ENCODE results near the gene NRL. TPM values are rescaled to one million over a fixed set of nuclear protein-coding genes. Genes with fewer than 3 reads are reported as not detected.

The NRL gene
- total RNA-seq, 3 donors from 2014 or later (not counting 1 experiment from before 2014, with no cell fraction given): 0.78 to 3.3 (median 2.8) TPM

DNA sequence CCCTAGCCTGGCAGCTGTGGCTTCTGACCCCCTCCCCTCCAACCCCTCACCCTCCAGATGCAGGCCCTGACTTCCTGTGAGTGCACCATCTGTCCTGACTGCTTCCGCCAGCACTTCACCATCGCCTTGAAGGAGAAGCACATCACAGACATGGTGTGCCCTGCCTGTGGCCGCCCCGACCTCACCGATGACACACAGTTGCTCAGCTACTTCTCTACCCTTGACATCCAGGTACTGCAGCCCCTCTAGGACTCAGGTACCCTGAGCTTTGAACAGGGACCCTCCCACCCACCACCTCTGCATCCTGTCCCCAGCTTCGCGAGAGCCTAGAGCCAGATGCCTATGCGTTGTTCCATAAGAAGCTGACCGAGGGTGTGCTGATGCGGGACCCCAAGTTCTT, 40.4 kb upstream of the NRL start:
- no peaks in the 10 kb centered on the region for H3K36me3 Mint-ChIP-seq
- ATAC-seq (no peak), DNase-seq (no peak)
- 97% methylated on average over 10 of the region's 10 CpGs for WGBS (ENCODE audit: insufficient coverage)
- Histone ChIP-seq H3K27ac (ENCODE audit: low read length) (no peak overlapping the region), H3K36me3 (ENCODE audit: control insufficient read depth, insufficient read depth, low read length) (peaks cover 74% of the 10 kb centered on the region), H3K4me3 (ENCODE audit: low read length) (no peak overlapping the region), H3K27me3 (ENCODE audit: control insufficient read depth, insufficient read depth, low read length) (no peaks in the 10 kb centered on the region), H3K9me3 (ENCODE audit: control insufficient read depth, insufficient read depth, low read length) (no peaks in the 10 kb centered on the region), H3K4me1 (ENCODE audit: control insufficient read depth, insufficient read depth, low read length) (peaks cover under 1% of the 10 kb centered on the region)
- H3K4me1 Mint-ChIP-seq: peaks cover 10 to 15% of the 10 kb centered on the region in 2 donors
- TF ChIP-seq, protein P1, sequence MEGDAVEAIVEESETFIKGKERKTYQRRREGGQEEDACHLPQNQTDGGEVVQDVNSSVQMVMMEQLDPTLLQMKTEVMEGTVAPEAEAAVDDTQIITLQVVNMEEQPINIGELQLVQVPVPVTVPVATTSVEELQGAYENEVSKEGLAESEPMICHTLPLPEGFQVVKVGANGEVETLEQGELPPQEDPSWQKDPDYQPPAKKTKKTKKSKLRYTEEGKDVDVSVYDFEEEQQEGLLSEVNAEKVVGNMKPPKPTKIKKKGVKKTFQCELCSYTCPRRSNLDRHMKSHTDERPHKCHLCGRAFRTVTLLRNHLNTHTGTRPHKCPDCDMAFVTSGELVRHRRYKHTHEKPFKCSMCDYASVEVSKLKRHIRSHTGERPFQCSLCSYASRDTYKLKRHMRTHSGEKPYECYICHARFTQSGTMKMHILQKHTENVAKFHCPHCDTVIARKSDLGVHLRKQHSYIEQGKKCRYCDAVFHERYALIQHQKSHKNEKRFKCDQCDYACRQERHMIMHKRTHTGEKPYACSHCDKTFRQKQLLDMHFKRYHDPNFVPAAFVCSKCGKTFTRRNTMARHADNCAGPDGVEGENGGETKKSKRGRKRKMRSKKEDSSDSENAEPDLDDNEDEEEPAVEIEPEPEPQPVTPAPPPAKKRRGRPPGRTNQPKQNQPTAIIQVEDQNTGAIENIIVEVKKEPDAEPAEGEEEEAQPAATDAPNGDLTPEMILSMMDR (IDR thresholded peaks at IDR 0.05): no peak
- intact Hi-C loops (cut with micrococcal nuclease): no loop called here
- H3K4me3 Mint-ChIP-seq: no peak overlapping the region
- no peaks in the 10 kb centered on the region for H3K27me3 Mint-ChIP-seq (ENCODE audit: low read depth in 2 of 2)
- peak overlapping the region in 1 of 2 donors; percentile 56 for H3K27ac Mint-ChIP-seq
- no peaks in the 10 kb centered on the region for H3K9me3 Mint-ChIP-seq

DNA sequence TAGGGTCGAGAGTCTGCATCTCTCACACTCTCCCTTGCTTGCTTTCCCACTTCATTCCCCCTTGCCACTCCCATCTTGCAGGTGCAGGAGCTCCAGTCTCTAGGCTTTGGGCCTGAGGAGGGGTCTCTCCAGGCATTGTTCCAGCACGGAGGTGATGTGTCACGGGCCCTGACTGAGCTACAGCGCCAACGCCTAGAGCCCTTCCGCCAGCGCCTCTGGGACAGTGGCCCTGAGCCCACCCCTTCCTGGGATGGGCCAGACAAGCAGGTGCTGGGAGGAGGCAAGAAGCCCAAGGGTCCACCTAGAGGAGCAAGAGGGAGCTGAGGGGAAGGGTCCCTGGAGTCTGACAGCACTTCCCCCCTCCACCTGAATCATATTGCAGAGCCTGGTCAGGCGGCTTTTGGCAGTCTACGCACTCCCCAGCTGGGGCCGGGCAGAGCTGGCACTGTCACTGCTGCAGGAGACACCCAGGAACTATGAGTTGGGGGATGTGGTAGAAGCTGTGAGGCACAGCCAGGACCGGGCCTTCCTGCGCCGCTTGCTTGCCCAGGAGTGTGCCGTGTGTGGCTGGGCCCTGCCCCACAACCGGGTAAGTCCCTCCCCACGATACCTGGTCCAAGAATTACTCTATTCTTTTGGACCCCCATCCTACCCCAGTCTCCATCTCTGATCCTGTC, 36.8 kb upstream of the NRL start:
- ATAC-seq: no peak
- H3K4me1 ChIP-seq (ENCODE audit: control insufficient read depth, insufficient read depth, low read length): peaks cover 12% of the 10 kb centered on the region
- no peak overlapping the region for H3K27ac Mint-ChIP-seq
- no peak for DNase-seq
- peaks cover 33 to 43% of the 10 kb centered on the region in 2 donors for H3K4me1 Mint-ChIP-seq
- H3K4me3 ChIP-seq (ENCODE audit: low read length): no peak overlapping the region
- WGBS (ENCODE audit: insufficient coverage): 98% methylated on average over 16 of the region's 16 CpGs
- TF ChIP-seq, protein P1 (IDR thresholded peaks at IDR 0.05): no peak
- H3K27me3 ChIP-seq (ENCODE audit: control insufficient read depth, insufficient read depth, low read length): no peaks in the 10 kb centered on the region
- no peaks in the 10 kb centered on the region for H3K9me3 Mint-ChIP-seq
- H3K27me3 Mint-ChIP-seq (ENCODE audit: low read depth in 2 of 2): no peaks in the 10 kb centered on the region
- no peaks in the 10 kb centered on the region for H3K9me3 ChIP-seq (ENCODE audit: control insufficient read depth, insufficient read depth, low read length)
- H3K27ac ChIP-seq (ENCODE audit: low read length): no peak overlapping the region
- peaks cover 58% of the 10 kb centered on the region for H3K36me3 ChIP-seq (ENCODE audit: control insufficient read depth, insufficient read depth, low read length)
- intact Hi-C loops (cut with micrococcal nuclease): no loop called here
- no peaks in the 10 kb centered on the region for H3K36me3 Mint-ChIP-seq
- H3K4me3 Mint-ChIP-seq: no peak overlapping the region

DNA sequence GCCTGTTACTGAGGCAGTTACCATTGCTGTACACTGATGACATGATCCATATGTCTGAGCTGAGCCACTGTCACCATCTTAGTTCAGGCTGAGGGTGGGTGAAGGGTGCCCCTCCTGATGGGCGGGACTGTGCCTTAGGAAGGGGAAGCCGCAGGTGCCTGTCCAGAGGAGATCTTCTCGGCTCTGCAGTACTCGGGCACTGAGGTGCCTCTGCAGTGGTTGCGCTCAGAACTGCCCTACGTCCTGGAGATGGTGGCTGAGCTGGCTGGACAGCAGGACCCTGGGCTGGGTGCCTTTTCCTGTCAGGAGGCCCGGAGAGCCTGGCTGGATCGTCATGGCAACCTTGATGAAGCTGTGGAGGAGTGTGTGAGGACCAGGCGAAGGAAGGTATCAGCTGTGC, 36.2 kb upstream of the NRL start:
- Mint-ChIP-seq H3K4me3 (no peak overlapping the region), H3K27me3 (ENCODE audit: low read depth in 2 of 2) (no peaks in the 10 kb centered on the region), H3K36me3 (no peaks in the 10 kb centered on the region), H3K4me1 (peaks cover 34 to 49% of the 10 kb centered on the region in 2 donors), H3K27ac (no peak overlapping the region), H3K9me3 (no peaks in the 10 kb centered on the region)
- DNase-seq (no peak), ATAC-seq (no peak)
- Histone ChIP-seq H3K4me3 (ENCODE audit: low read length) (no peak overlapping the region), H3K4me1 (ENCODE audit: control insufficient read depth, insufficient read depth, low read length) (peaks cover 16% of the 10 kb centered on the region), H3K9me3 (ENCODE audit: control insufficient read depth, insufficient read depth, low read length) (no peaks in the 10 kb centered on the region), H3K36me3 (ENCODE audit: control insufficient read depth, insufficient read depth, low read length) (peaks cover 54% of the 10 kb centered on the region), H3K27me3 (ENCODE audit: control insufficient read depth, insufficient read depth, low read length) (no peaks in the 10 kb centered on the region), H3K27ac (ENCODE audit: low read length) (no peak overlapping the region)
- intact Hi-C loops (cut with micrococcal nuclease): no loop called here
- TF ChIP-seq, protein P1 (IDR thresholded peaks at IDR 0.05): no peak
- whole genome bisulfite sequencing (ENCODE audit: insufficient coverage): 97% methylated on average over 9 of the region's 9 CpGs

DNA sequence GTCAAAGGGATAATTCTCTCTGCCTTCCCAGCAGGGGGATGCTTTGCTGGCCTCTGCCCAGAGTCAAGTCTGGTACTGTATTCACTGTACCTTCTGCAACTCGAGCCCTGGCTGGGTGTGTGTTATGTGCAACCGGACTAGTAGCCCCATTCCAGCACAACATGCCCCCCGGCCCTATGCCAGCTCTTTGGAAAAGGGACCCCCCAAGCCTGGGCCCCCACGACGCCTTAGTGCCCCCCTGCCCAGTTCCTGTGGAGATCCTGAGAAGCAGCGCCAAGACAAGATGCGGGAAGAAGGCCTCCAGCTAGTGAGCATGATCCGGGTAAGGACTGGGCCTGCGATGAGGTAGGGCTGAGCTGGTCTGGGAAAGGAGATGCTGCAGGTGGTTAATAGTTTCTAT, 35.8 kb upstream of the NRL start:
- H3K9me3 ChIP-seq (ENCODE audit: control insufficient read depth, insufficient read depth, low read length): no peaks in the 10 kb centered on the region
- Mint-ChIP-seq H3K36me3 (no peaks in the 10 kb centered on the region), H3K27me3 (ENCODE audit: low read depth in 2 of 2) (no peaks in the 10 kb centered on the region), H3K4me1 (peaks cover 38 to 49% of the 10 kb centered on the region in 2 donors), H3K27ac (no peak overlapping the region), H3K4me3 (no peak overlapping the region), H3K9me3 (no peaks in the 10 kb centered on the region)
- no peaks in the 10 kb centered on the region for H3K27me3 ChIP-seq (ENCODE audit: control insufficient read depth, insufficient read depth, low read length)
- no peak overlapping the region for H3K27ac ChIP-seq (ENCODE audit: low read length)
- 95% methylated on average over 9 of the region's 9 CpGs for whole genome bisulfite sequencing (ENCODE audit: insufficient coverage)
- TF ChIP-seq, protein P1 (IDR thresholded peaks at IDR 0.05): no peak
- H3K4me3 ChIP-seq (ENCODE audit: low read length): no peak overlapping the region
- ATAC-seq (no peak), DNase-seq (no peak)
- peaks cover 20% of the 10 kb centered on the region for H3K4me1 ChIP-seq (ENCODE audit: control insufficient read depth, insufficient read depth, low read length)
- H3K36me3 ChIP-seq (ENCODE audit: control insufficient read depth, insufficient read depth, low read length): peaks cover 50% of the 10 kb centered on the region
- intact Hi-C loops (cut with micrococcal nuclease): no loop called here

Measured in natural killer cell (primary cell).